Cardiac muscle cell (in vitro differentiated cells and primary cell): ENCODE data around the gene NRN1L. TPM values are rescaled to one million over a fixed set of nuclear protein-coding genes. Genes with fewer than 3 reads are reported as not detected.

Experiments used
- DNase-seq, 2 donors: peaks; one replicate each; pipeline versions ENCODE4 v3.0.0 to v3.0.0-alpha.2; 2010 to 2017; ENCODE audit warnings: low read depth in 1 of 2, low spot score in 1 of 2
- H3K27ac ChIP-seq: fragments of 200-600 bp; sonication (generic); 2 replicates; pipeline ENCODE4 v1.5.1; 2016
- H3K27me3 ChIP-seq: fragments of 200-600 bp; sonication (generic); 2 replicates; pipeline ENCODE4 v1.6.0; 2016; ENCODE audit warnings: control low read depth
- H3K36me3 ChIP-seq: fragments of 200-600 bp; sonication (generic); 2 replicates; pipeline ENCODE4 v1.5.1; 2016; ENCODE audit warnings: control low read depth
- H3K4me1 ChIP-seq: fragments of 200-600 bp; sonication (generic); 2 replicates; pipeline ENCODE4 v1.8.1; 2017; ENCODE audit warnings: low read depth, mild to moderate bottlenecking, mixed run types
- H3K4me3 ChIP-seq: fragments of 200-600 bp; sonication (generic); 2 replicates; pipeline ENCODE4 v1.5.1; 2016; ENCODE audit warnings: mild to moderate bottlenecking
- H3K9me3 ChIP-seq: fragments of 200-600 bp; sonication (generic); 2 replicates; pipeline ENCODE4 v1.5.1; 2017; ENCODE audit warnings: low read depth, mild to moderate bottlenecking, control low read depth
- CTCF ChIP-seq: IDR thresholded peaks from 2 replicates; pipeline ENCODE4 v1.5.1; 2012; ENCODE audit warnings: low read depth, mild to moderate bottlenecking, low read length
- polyA plus RNA-seq: library from polyadenylated mRNA; unstranded; fragments of >200 nt; fragmentation: Nextera tagmentation; extraction: Ambion mirVana; gene quantifications from 2 replicates; pipeline ENCODE4 v1.2.1, GENCODE V29; 2016
- total RNA-seq: library from RNA; depleted of rRNA; stranded (reverse); fragments of >200 nt; gene quantifications from 2 replicates; pipeline ENCODE4 v1.2.3, GENCODE V29; 2016

Gene NRN1L
- total and polyA plus RNA-seq, 2 experiments from 2014 or later, result 0.73 to 4.8 TPM

- Histone ChIP-seq H3K9me3 (no peaks in the 10 kb centered on the region), H3K4me1 (peaks cover 4% of the 10 kb centered on the region), H3K27me3 (no peaks in the 10 kb centered on the region), H3K27ac (no peak overlapping the region), H3K36me3 (peaks cover 31% of the 10 kb centered on the region), H3K4me3 (no peak overlapping the region)
- DNase-seq, result no peak
- TF ChIP-seq CTCF, result no peak
Measured at GRCh38 chr16:67871256-67871655, 13.4 kb upstream of the NRN1L start.

GRCh38 chr16:67872131-67872630 lies 12.5 kb upstream of the NRN1L start:
- H3K27me3 ChIP-seq, result no peaks in the 10 kb centered on the region
- H3K36me3 ChIP-seq, result peaks cover 33% of the 10 kb centered on the region
- peaks cover 4% of the 10 kb centered on the region for H3K4me1 ChIP-seq
- no peak overlapping the region for H3K27ac ChIP-seq
- H3K4me3 ChIP-seq, result no peak overlapping the region
- TF ChIP-seq CTCF, result no peak
- no peak for DNase-seq
- no peaks in the 10 kb centered on the region for H3K9me3 ChIP-seq

GRCh38 chr16:67872631-67873434 lies 11.9 kb upstream of the NRN1L start, which contains the start of gene EDC4:
EDC4 (plus strand) TSS chr16:67873052; CDS start chr16:67873262, 210 bp downstream.
- no peak for TF ChIP-seq CTCF
- Histone ChIP-seq H3K27me3 (no peaks in the 10 kb centered on the region), H3K4me3 (peak within 1 kb of the TSS; percentile 82), H3K4me1 (peaks cover 4% of the 10 kb centered on the region), H3K36me3 (peaks cover 36% of the 10 kb centered on the region), H3K27ac (peak within 1 kb of the TSS; percentile 37), H3K9me3 (no peaks in the 10 kb centered on the region)
- DNase-seq, result peak; percentile 75 to 84

GRCh38 chr16:67873435-67874370 lies 11.0 kb upstream of the NRN1L start:
- Histone ChIP-seq H3K27ac (peak overlapping the region; percentile 37), H3K27me3 (no peaks in the 10 kb centered on the region), H3K9me3 (no peaks in the 10 kb centered on the region), H3K4me1 (peaks cover 4% of the 10 kb centered on the region), H3K36me3 (peaks cover 38% of the 10 kb centered on the region), H3K4me3 (peak overlapping the region; percentile 82)
- DNase-seq, result peak in 1 of 2 donors; percentile 43
- TF ChIP-seq CTCF, result no peak

- TF ChIP-seq CTCF, result no peak
- Histone ChIP-seq H3K4me1 (peaks cover 4% of the 10 kb centered on the region), H3K27ac (no peak overlapping the region), H3K9me3 (no peaks in the 10 kb centered on the region), H3K27me3 (no peaks in the 10 kb centered on the region), H3K4me3 (no peak overlapping the region), H3K36me3 (peaks cover 43% of the 10 kb centered on the region)
- DNase-seq, result no peak
Measured at GRCh38 chr16:67874372-67874771, 10.3 kb upstream of the NRN1L start.
